ENCODE measurements around the gene HDAC9.

The HDAC9 gene

GRCh38 chr7:18458830-18459229, 36.7 kb upstream of the HDAC9 start:
- no peak overlapping the region for H3K27ac ChIP-seq
- no peaks in the 10 kb centered on the region for H3K27me3 ChIP-seq
- no peak for TF ChIP-seq CTCF (IDR thresholded peaks at IDR 0.05)
- no peaks in the 10 kb centered on the region for H3K36me3 ChIP-seq
- no peaks in the 10 kb centered on the region for H3K9me3 ChIP-seq
- no peak overlapping the region for H3K4me3 ChIP-seq (ENCODE audit: low read depth in 1 of 2, low read length in 1 of 2)
- H3K4me1 ChIP-seq (ENCODE audit: control insufficient read depth in 1 of 2, insufficient read depth in 1 of 2, low read depth in 1 of 2, low read length in 1 of 2) = peaks cover 14 to 18% of the 10 kb centered on the region in 2 experiments

- no peaks in the 10 kb centered on the region for H3K36me3 ChIP-seq
- H3K27ac ChIP-seq = no peak overlapping the region
- no peaks in the 10 kb centered on the region for H3K27me3 ChIP-seq
- H3K9me3 ChIP-seq = no peaks in the 10 kb centered on the region
- TF ChIP-seq CTCF (IDR thresholded peaks at IDR 0.05) = no peak
- H3K4me1 ChIP-seq (ENCODE audit: control insufficient read depth in 1 of 2, insufficient read depth in 1 of 2, low read depth in 1 of 2, low read length in 1 of 2) = peaks cover 14 to 18% of the 10 kb centered on the region in 2 experiments
- no peak overlapping the region for H3K4me3 ChIP-seq (ENCODE audit: low read depth in 1 of 2, low read length in 1 of 2)
Observed at GRCh38 chr7:18459484-18460245, 35.9 kb upstream of the HDAC9 start.

DNA sequence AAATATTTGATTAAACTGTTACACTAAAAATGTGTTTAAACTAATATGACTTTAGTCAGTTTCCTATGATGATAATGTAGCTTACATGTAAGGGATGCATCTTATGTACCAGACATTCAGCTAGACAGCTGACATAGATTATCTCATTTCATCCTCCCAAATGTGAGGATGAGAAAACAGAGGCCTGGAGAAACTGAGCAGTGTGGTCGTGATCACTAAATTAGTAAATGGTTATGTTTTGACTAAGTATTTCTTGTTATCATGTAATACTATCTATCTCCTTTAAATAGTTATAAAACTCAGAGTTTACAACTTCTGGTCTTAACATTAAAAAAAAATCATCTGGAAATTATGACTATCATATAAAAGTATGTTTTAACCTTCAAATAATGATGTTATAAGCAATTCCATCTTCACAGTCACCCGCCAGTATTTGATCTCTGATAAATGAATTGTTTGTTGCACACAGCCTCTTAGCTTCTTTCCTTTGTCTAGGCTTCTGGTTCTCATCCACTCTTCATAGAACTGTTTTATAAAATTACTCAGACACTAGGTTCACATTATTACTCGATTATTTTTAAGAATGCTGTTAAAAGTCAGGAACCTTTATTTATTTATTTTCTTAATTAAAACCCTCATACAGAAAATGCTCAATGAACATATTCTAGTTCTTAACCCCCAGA, 33.6 kb upstream of the HDAC9 start:
- no peaks in the 10 kb centered on the region for H3K27me3 ChIP-seq
- peaks cover 14 to 18% of the 10 kb centered on the region in 2 experiments for H3K4me1 ChIP-seq (ENCODE audit: control insufficient read depth in 1 of 2, insufficient read depth in 1 of 2, low read depth in 1 of 2, low read length in 1 of 2)
- no peak for TF ChIP-seq CTCF (IDR thresholded peaks at IDR 0.05)
- H3K36me3 ChIP-seq = no peaks in the 10 kb centered on the region
- H3K4me3 ChIP-seq (ENCODE audit: low read depth in 1 of 2, low read length in 1 of 2) = no peak overlapping the region
- no peaks in the 10 kb centered on the region for H3K9me3 ChIP-seq
- H3K27ac ChIP-seq = no peak overlapping the region

GRCh38 chr7:18464830-18465229, 30.7 kb upstream of the HDAC9 start:
- no peak for TF ChIP-seq CTCF (IDR thresholded peaks at IDR 0.05)
- Histone ChIP-seq H3K36me3 (no peaks in the 10 kb centered on the region), H3K27ac (no peak overlapping the region), H3K4me1 (ENCODE audit: control insufficient read depth in 1 of 2, insufficient read depth in 1 of 2, low read depth in 1 of 2, low read length in 1 of 2) (peaks cover 0 to 2% of the 10 kb centered on the region in 2 experiments), H3K4me3 (ENCODE audit: low read depth in 1 of 2, low read length in 1 of 2) (no peak overlapping the region), H3K9me3 (no peaks in the 10 kb centered on the region), H3K27me3 (no peaks in the 10 kb centered on the region)

GRCh38 chr7:18467011-18467410, 28.5 kb upstream of the HDAC9 start:
- no peaks in the 10 kb centered on the region for H3K4me1 ChIP-seq (ENCODE audit: control insufficient read depth in 1 of 2, insufficient read depth in 1 of 2, low read depth in 1 of 2, low read length in 1 of 2)
- H3K9me3 ChIP-seq = no peaks in the 10 kb centered on the region
- H3K27me3 ChIP-seq = no peaks in the 10 kb centered on the region
- no peak for TF ChIP-seq CTCF (IDR thresholded peaks at IDR 0.05)
- H3K36me3 ChIP-seq = no peaks in the 10 kb centered on the region
- H3K4me3 ChIP-seq (ENCODE audit: low read depth in 1 of 2, low read length in 1 of 2) = no peak overlapping the region
- no peak overlapping the region for H3K27ac ChIP-seq
